Activated naive CD8-positive, alpha-beta T cell treated with anti-CD3 and anti-CD28 coated beads, Interleukin-2, amount 50 U/mL, for 16 hours (primary cell): ENCODE data around the gene JADE1.
A peak's percentile ranks its signal among the peaks of the same experiment; 100 is the strongest.

Experiments
- DNase-seq: peaks from one replicate; pipeline ENCODE4 v3.0.0-alpha.2; 2020; ENCODE audit warnings: low read depth, low spot score

The JADE1 gene

DNA sequence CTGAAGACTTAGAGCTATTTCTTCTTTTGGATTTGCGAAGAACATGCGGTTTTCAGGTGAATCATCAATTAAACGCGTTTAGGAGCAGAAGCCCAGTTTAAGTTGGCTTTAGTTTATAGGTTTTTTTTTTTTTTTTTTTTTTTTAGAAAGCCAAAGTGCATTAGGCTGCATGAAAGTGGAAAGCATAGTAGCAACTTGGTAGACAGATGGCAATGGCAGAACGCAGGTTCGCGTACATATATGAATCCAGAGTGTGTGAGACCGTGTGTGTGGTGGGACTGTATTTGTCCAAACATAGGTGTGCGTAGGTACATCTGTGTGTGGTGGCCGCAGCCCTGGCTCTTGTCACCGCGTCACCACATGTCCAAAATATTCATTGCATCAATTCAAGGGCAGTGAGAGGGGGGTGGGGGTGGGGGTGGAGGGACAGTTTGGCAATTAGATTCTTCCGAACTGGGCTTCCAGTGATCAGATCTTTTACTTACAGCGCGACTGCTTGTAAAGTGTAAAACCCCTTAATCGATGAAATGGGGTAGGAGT lies 901 bp downstream of the JADE1 start:
- DNase-seq, result no peak

DNA sequence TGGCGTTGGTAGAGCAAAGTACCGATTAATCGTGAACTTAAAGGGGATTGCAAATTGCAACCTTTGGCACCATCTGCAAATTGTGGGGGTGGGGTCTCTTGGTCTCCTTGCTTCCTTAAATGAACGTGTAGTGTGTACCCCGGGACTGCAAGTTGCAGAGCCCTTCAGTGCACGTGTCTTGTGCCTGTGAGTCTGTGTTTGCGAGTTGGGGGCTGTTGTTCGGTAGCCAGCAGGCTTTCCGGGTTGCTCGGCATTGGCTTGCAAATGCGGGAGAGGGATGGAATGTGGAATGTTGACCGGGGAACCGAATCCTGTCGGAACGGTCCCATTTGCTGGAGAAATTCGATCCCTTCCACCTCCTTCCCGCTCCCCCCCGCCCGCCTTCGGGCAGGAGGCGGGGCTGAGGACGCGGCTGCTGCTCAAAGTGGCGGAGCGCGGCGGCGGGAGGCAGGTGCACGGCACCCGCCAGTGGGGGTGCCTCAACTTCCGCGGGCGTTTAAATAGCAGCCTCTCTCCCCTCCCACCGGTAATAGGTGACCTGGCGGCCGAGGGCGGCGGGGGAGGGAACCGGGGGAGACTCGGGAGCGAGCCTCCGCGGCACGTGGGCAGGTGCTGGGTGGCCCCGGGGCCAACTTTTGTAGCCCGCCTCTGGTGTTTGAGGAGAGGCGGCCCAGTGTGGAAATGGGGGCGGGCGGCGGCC lies 1.5 kb downstream of the JADE1 start:
- DNase-seq, result peak; percentile 68

DNA sequence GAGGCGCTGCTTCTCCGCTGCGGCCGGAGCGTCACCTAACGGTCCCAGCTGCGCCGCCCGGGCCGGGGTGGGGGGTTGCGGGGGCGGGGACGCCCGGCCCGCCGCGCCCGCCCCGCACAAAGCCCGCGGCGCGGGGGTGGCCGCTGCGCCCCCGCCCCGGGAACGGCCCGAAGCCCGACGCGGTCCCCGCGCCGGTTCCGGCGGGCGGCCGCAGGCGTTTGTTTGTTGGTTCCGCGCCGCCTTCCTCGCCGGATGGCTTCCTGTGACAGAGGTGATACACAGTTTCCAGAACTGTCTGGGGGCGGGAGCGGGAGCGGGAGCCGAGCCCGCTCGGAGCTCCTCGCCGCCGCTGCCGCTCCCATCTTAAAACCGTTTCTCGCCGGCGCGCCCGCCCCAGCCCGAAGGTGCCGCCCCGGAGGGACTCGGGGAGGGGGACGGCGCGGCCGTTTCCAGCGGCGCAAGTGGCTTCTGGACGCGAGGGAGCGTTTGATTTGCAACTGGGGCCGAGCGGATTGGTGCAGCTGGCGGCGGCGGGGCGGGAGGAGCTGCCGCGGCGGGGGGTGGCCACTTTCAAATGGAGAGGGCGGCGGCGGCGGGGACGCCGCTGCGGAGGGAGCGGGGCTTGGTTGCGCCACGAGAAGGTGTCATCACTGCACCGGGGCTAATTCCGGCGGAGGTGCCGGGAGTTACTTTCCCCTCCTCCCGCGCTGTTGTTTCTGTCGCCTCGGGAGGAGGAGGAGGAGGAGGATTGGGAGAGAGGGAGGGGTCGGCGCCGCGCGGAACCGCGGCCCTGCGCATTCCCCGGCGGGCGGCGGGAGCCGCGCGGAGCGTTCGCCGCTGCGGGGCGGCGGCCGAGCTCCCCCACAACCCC lies 2.3 kb downstream of the JADE1 start:
- peak; percentile 73 for DNase-seq

DNA sequence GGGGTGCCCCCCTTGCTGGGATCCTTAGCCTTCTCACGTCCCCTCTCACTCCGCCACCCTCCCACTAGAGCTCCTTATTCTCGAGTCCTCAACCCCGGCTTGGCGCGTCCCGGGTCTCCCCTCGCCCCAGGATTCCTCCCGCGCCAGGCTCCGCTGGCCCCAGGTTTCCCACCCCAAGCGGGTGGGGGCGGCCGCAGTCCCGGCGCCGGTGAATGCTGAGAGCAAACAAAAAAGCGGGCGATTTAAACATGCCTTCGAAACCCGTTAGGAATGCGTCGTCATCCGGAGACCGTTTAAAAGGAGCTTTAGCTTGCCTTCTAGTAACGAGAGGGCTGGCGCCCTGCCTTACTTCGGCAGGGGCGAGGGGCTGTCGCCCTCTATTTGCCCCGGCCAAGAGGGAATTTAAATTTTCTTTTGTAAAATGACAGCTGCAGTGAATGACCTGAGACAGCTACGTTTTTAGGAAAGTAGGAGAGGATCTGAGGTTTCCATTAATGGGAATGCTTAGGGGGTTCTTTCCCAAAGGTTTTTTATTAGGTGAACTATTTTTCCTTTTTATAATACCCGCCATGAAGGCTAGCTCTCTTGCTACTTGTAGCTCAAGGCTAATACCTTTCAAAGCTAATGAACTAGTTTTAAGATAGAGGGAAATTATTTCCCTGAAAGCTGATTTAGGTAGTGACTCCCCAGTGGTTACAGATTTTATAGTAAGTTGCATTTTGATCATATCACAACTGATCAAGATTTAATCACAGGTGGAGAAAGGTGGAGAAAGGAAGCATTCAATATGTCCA lies 3.1 kb downstream of the JADE1 start:
- no peak for DNase-seq

DNA sequence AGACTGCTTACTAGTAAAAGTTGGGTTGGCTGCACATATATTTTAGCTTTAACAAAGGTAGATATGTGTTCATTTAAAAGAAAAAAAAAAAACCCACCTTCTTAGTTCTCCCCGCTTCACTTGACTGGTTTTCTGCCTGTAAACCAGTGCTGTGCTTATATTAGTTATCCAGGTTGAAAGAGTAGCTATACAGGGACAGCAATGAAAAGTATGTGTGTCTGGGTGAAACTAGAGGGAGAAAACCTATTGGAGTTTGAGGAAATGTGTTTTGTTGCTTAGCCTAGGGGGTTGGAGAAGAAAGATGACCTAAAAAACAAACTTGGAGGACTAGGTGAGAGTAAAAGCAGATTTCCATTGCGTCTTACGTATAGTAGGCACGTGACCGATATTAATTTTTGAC lies 4.5 kb downstream of the JADE1 start:
- no peak for DNase-seq

DNA sequence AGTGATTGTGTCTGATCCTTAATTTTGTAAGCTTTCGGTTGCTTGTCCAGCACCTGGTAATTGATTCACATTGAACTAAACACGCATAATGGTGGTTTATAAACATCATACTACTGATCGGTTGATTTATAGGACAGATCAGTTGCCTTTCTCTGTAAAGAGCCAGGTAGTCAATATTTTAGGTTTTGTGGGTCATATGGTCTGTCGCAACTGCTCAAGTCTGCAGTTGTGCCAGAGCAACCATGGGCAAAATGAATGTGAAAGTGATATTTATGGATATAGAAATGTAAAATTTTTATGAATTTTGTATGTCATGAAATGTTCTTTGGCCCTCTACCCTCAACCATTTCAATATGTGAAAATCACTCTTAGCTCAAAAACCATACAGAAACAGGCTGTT lies 8.9 kb downstream of the JADE1 start:
- DNase-seq, result no peak

DNA sequence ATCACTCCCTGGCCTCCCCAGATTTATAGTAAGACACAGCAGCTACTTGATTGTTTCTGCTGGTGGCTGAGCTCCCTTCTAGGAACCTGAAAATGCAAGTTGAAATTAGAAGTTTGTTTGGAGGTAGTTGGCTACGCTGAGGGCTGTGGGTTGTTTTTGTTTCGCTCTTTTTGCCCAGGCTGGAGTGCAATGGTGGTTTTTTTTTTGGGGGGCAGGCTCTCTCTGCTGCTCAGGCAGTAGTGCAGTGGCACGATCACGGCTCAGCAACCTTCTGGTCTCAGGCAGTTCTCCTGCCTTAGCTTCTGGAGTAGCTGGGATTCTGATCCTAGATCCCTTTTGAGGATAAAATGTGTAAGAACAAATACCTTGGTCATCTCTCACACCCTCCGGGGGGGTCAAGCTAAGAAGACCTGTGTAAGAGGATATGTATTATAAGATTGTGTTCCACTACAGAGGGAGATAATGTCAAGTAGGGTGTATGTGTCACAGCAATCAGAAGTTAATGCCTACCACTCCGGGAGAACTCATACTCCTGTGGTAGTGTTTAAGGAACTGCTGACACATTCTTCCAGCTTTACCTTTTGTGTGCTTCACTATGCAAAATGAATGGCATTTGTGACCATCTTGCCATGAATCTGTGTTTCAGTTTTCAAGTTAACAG lies 9.7 kb downstream of the JADE1 start:
- DNase-seq, result no peak

DNA sequence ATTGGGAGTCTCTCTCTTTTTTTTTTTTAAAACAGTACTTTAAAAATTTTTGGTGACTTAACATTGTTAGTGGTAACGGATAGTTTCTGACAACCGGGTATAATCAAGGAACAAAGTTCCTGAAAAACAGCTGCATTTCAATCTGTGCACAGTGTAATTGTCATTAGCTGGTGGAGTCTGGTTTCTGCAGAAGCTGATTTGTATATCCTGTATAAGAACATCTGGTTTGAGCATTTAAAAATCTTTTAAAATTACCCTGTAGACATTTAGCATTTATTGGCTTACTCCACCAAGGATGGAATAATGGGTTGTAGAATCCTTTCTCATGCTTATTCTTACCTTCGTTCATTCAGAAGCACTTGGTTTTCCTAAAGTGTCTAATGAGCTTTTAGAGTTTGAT lies 11.2 kb downstream of the JADE1 start:
- DNase-seq, result no peak

DNA sequence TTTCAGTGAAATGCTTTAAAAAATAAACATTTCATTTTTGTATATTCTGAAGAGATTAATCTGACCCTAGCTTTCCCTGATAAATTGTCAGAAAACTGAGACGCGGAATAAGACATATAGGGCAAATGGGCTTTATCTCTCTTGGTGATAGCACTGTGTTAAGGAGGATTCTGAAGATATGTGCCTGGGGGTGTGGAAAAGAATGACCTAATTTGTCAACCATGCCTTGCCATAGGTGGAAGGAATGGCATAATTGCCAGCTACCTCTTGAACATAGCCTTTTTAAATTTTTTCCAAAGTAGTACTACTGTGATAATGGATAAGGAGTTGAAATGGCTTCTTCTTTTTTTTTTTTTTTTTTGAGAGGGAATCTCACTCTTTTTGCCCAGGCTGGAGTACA lies 11.7 kb downstream of the JADE1 start:
- no peak for DNase-seq

DNA sequence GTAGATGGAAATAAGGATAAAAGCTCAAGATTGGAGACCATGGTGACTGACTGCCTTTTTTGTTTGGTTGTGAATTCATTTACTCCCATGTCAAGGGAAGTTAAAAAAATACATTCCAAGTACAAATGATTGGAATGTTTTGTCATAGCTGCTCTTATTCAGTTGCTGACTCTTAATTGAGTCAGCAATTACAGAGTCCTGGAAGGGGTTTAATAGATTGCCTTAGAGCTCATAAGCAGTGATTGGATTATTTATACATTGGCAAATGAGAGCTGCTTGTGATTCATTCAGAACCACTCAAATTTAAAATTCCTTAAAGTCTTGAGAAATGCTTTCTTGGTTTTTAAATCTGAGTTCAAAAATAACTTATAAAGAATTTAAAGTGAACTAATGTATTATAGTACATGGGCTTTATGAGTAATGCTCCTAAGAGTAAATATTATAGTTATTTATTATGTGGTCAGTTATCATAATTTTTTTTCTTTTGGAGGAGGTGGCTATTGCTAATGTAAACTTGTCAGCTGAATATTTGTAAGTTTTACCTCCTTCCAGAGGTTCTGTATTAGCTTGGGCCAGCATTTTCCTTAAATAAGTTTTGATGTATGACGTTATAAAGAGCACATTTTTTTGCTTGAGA lies 13.6 kb downstream of the JADE1 start:
- DNase-seq, result no peak

DNA sequence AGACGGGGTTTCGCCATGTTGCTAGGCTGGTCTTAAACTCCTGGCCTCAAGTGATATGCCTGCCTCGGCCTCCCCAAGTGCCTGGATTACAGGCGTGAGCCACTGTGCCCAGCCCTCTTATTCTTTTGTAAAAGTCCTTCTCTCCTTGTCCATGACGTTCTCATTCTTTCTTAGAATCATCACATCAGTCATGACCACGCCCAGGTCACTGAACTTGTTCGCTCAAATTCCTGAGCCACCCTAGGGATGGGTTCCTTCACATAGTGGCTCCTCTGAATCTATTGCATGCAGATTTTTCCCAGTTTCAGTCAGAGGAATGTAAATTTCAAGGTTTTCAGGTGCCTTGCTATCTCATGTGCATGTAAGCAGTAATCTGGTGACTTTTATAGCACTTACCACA lies 15.7 kb downstream of the JADE1 start:
- DNase-seq, result no peak

DNA sequence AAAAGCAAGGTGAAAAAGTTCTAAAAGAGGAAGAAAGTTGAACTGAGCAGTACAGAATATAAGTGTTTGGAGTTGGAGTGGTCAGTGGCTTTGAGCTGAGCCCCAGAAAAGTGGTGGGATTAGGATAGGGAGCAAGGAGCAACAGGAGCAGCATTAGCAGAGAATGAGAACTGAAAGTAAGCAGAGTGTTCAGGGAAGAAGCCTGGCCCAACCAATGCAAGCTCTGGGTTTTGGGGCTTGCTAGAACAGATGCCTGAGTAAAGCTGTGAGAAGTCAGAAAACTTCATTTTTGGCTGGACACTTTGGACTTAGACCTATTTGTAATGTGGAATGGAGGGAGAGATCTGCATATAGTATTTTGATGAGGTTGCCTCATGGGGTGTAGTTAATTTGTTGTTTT lies 17.8 kb downstream of the JADE1 start:
- DNase-seq, result no peak

DNA sequence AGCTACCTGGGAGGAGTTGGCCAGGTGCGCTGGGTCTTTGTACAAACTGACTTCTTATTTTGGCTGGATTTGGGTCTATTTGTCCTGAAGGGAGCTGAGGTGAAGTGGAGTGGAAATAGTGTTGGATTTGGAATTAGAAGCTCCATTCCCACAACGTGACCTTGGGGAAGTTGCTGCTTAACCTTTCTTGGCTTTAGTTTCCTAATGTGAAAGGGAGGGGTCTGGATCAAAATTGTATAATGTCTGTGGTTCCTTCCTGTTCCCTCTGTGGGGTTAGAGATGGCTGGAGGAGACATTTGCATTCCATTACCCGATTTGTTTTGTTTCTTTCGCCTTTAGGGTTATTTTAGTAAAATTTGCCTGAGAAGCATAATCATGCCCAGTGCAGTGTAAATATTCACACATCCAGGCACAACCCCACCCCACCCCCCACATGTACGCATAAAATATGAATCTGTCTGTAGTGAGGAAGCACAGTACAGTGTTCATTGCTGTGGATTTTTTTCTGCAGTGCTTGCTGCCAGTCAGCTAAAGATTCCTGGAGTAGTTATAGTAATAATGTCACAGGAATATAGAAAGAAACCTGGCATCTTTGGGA lies 21.5 kb downstream of the JADE1 start:
- no peak for DNase-seq

DNA sequence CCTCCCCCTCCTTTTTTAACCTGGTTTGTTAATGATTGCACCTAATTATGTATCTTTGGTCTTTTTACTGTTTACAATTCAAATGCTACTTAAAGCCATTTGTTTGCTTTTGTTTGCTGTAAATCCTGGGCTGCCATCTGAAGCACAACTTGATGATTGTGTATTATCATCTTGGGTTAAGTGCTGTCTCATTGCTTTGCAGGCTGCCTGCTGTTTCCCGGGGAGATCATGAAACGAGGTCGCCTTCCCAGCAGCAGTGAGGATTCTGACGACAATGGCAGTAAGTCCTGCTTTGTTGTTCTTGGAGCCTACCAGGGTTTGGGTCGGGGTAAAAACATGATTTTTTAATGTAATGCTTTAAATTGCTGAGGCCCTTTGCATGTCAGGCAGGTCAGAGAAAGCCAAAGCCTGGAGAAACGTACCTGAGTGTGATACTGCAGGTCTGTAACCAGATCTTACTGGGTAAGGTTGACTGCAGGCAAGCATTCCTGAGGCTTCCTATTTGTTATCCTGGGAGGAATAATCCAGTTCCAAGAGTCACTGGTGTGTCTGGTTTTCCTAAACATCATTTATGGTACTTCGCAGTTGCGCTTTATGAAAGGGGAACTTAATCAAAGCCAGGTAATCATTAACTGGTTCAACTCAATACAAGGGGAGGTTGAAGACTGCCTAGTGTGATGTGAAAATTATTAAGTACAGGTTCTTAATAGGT lies 22.2 kb downstream of the JADE1 start:
- DNase-seq, result no peak

DNA sequence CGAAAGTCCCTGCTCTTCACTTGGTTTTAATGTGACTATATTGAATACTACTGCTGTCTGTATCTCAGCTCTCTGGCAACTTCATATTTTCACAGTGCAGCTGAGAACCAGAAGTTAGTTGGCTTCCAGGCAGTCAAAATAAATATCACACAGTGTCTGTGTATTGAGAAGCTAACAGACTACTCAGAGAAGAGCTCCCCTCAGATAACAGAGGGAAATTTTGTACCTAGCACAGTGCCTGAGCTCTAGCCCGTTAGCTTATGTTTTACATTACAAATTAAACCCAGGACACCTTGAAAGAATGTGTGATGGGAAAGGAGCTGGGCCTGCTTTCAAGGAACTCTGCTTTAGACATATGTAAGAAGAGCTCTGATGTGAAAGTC lies 22.7 kb downstream of the JADE1 start:
- DNase-seq, result no peak

DNA sequence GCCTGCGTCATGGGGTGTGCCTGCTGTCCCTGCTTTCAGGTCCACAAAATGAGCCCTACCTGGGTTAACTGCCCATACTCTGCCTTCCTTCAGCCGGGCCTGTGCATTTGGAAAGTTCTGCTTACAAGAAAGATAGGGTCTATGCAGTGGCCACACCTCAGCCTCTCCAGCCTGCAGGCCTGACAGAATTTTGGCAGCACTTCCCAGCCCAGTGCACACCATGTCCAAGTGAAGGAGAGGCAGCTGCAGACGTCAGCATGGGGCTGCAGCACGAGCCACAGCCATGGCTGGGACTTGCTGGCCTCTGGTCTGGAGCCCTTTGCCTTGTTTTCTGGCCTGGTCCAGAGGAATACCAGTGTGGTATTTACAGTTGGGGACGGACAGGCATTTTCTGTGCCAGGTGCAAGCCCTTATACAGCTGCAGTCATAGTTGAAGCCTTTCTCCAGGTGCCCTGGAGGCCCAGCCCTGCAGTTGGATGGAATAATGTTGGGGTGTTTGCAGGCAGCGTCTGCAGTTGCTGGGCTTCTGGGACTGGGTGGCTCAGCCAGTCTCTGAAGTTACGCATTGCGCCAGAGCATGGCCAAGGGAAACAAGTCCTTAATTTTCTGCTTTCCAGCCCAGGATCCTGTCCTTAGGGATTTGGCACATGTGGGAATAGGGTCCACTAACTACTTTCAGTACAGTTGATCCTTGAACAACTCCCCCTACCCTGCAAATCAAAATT lies 26.2 kb downstream of the JADE1 start:
- DNase-seq, result no peak

DNA sequence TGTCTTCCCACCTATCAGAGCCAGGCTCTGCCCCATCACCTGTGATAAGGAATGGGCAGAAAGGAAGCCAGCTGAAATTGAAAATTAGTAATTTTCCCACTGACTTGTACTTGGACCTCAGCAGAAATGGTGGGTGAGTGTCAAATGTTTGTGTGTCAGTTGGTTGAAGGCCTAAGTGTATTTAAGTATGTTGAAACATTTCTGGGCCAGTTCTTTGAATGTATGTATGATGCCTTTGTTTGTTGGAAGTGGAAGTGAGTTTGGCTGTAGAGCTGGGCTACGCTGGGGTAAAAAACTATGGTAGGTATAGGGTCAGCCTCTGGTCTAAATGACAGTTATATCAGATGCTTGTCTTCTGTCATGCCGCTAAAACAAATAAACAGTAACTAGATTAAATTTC lies 27.7 kb downstream of the JADE1 start:
- DNase-seq, result no peak

DNA sequence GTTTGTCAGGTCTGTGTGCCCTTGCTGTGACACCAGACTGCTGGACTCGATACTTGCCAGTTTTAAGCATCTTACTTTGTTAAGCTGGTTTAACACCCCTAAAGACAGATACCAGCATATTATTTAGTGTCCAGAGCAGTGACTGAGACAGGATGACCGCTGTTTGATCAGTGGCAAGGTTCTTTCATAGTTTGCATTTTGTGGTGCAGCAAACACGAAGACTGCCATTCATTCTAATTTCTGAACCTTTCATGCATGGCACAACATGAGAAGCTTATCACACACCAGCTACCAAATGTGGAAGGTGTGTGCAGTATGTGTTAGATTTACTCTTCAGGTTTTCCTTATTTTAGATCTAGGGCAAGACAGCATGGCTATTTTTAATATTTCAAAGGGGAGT lies 28.2 kb downstream of the JADE1 start:
- no peak for DNase-seq

DNA sequence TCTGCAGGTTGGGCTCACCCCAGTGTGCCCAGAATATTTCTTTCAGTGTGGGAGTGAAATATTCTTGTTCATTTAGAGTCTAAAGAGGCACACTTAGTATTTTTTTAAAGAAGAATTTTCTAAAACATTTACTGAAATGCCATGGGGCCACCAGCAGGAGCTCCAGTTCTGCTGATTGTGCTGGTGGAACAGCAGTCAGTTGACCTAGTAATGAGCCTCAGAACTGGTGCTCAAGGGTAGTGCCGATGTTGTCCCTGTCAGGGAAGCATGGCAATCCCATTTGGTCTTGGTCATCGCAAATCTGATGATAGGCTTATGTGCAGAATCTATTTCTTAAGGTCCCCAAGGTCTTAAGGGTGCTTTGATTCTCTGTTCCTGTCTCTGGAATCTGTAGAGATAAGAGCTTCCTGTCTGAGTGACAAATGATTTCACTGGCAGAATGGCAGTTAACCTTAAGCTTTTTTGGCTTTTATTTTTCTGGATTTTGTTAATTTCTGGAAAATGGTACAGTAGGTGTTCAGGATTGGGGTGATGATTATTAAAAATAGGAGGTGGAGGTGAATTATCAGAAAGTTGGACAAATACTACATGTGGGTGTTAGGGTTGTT lies 31.3 kb downstream of the JADE1 start:
- no peak for DNase-seq
